Breast epithelium (tissue), 4 donors: ENCODE measurements around the gene GCLC. TPM values are rescaled to one million over a fixed set of nuclear protein-coding genes. Genes with fewer than 3 reads are reported as not detected.

Source experiments
- DNase-seq, 2 donors: peaks; one replicate each; pipeline ENCODE4 v3.0.0-alpha.2; 2019; ENCODE audit warnings: low spot score in 2 of 2
- H3K27ac ChIP-seq, 2 donors: fragments of 200-600 bp; sonication (generic) in 1 of 2; one replicate each; pipeline ENCODE4 v1.5.1; 2016 to 2019; ENCODE audit warnings: mild to moderate bottlenecking in 1 of 2
- H3K27me3 ChIP-seq, 2 donors: fragments of 200-600 bp; sonication (generic) in 1 of 2; one replicate each; pipeline versions ENCODE4 v1.5.1 to v1.6.0; 2017 to 2019; ENCODE audit warnings: control low read depth in 1 of 2, mild to moderate bottlenecking in 1 of 2
- H3K36me3 ChIP-seq: fragments of 200-600 bp; one replicate; pipeline ENCODE4 v1.5.1; 2019
- H3K4me1 ChIP-seq, 2 donors: fragments of 200-600 bp; sonication (generic); one replicate each; pipeline ENCODE4 v1.5.1; 2016 to 2019; ENCODE audit warnings: control low read depth in 1 of 2
- H3K4me3 ChIP-seq, 3 donors: fragments of 200-600 bp; sonication (generic); 1 replicate in 2 of 3; 2 replicates in 1 of 3; pipeline ENCODE4 v1.5.1; 2016 to 2019; ENCODE audit warnings: mild to moderate bottlenecking in 3 of 3, moderate library complexity in 2 of 3
- H3K9me3 ChIP-seq, 2 donors: fragments of 200-600 bp; sonication (generic) in 1 of 2; one replicate each; pipeline ENCODE4 v1.5.1; 2016 to 2019; ENCODE audit warnings: control low read depth in 1 of 2
- POLR2A ChIP-seq: fragments of 450-650 bp; IDR thresholded peaks from one replicate; pipeline ENCODE4 v1.6.1; 2016; ENCODE audit warnings: antibody characterized with exemption, mild to moderate bottlenecking, moderate library complexity
- POLR2AphosphoS5 ChIP-seq, 3 donors: sonication (generic); formaldehyde crosslinking; IDR thresholded peaks; one replicate each; pipeline ENCODE4 v1.6.1; 2017; ENCODE audit warnings: antibody characterized with exemption in 3 of 3
- intact Hi-C: fragments of 100-400 bp; cut with DNase I; formaldehyde crosslinking; loops from one replicate; pipeline ENCODE4 v1.15.1; 2023; ENCODE audit warnings: low total_unique reads
- total RNA-seq, 3 donors: library from RNA; depleted of rRNA; stranded (reverse); fragments of >200 nt; gene quantifications; one replicate each; pipeline ENCODE4 v1.1.0, GENCODE V29; 2016
- TF ChIP-seq, protein P1 (sequence below), 3 donors: fragments of 450-650 bp; IDR thresholded peaks; one replicate each; pipeline ENCODE4 v1.5.1; 2016 to 2017; ENCODE audit warnings: antibody characterized with exemption in 3 of 3, mild to moderate bottlenecking in 3 of 3, moderate library complexity in 3 of 3

GCLC gene
- total RNA-seq, 3 donors from 2014 or later, result 33.8 to 50.6 (median 39.0) TPM

DNA sequence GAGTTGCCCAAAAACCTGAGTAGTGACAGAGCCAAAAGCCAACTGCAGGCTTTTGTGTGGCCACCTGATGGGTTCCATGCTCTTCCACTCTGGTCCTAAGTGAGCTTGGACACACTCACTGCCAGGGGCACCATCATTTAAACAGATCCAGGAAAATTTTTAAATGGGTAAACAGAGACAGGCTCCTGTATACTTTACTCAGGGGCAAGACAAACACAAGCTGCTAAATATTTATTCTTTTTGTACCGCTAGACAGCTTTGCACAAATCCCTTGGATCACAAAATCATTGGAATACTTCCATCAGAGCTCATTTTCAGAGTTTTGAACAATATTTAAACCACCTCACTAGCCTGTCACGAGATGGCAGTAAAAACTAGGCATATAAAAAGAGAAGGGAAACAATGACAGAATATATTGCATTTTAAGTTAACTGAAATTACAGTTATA, 31.4 kb downstream of the GCLC start:
- DNase-seq, result no peak
- no peaks in the 10 kb centered on the region for H3K4me1 ChIP-seq
- H3K36me3 ChIP-seq, result peaks cover 7% of the 10 kb centered on the region
- no peaks in the 10 kb centered on the region for H3K27me3 ChIP-seq
- H3K4me3 ChIP-seq, result no peak overlapping the region
- TF ChIP-seq POLR2A (no peak), POLR2AphosphoS5 (IDR thresholded peaks at IDR 0.05) (no peak)
- TF ChIP-seq, protein P1, sequence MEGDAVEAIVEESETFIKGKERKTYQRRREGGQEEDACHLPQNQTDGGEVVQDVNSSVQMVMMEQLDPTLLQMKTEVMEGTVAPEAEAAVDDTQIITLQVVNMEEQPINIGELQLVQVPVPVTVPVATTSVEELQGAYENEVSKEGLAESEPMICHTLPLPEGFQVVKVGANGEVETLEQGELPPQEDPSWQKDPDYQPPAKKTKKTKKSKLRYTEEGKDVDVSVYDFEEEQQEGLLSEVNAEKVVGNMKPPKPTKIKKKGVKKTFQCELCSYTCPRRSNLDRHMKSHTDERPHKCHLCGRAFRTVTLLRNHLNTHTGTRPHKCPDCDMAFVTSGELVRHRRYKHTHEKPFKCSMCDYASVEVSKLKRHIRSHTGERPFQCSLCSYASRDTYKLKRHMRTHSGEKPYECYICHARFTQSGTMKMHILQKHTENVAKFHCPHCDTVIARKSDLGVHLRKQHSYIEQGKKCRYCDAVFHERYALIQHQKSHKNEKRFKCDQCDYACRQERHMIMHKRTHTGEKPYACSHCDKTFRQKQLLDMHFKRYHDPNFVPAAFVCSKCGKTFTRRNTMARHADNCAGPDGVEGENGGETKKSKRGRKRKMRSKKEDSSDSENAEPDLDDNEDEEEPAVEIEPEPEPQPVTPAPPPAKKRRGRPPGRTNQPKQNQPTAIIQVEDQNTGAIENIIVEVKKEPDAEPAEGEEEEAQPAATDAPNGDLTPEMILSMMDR (IDR thresholded peaks at IDR 0.05), result no peak
- no peaks in the 10 kb centered on the region for H3K9me3 ChIP-seq
- intact Hi-C loops, result loop anchor here (10.0 kb wide), 1 partner anchor 141 kb away; no protein-coding TSS in a partner anchor
- H3K27ac ChIP-seq, result no peak overlapping the region

DNA sequence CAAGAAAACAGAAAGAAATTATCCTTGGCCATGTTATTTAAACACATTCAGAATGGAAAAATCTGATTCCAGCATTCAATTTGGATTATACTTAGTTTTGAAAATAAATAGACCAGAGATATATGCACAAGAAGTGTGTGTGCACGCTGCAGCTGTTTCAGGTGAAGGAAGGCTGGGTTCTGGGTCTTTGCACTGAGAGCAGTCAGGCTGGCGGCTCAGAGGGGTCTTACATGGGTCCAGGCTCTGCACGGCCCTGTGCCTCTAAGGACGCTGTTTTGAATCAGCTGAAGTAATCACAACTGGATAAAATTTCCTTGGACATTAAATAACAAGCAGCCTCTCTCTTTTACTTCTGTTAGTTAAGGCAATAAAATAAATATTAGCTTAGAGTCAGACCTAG, 31.8 kb downstream of the GCLC start:
- no peaks in the 10 kb centered on the region for H3K27me3 ChIP-seq
- TF ChIP-seq, protein P1 (IDR thresholded peaks at IDR 0.05), result no peak
- TF ChIP-seq POLR2AphosphoS5 (IDR thresholded peaks at IDR 0.05) (no peak), POLR2A (no peak)
- DNase-seq, result no peak
- H3K27ac ChIP-seq, result no peak overlapping the region
- intact Hi-C loops, result loop anchor here (10.0 kb wide), 1 partner anchor 142 kb away; no protein-coding TSS in a partner anchor
- no peaks in the 10 kb centered on the region for H3K9me3 ChIP-seq
- H3K4me1 ChIP-seq, result no peaks in the 10 kb centered on the region
- H3K4me3 ChIP-seq, result no peak overlapping the region
- H3K36me3 ChIP-seq, result peaks cover 7% of the 10 kb centered on the region

- Histone ChIP-seq H3K27ac (no peak overlapping the region), H3K36me3 (peaks cover 7% of the 10 kb centered on the region), H3K4me1 (no peaks in the 10 kb centered on the region), H3K27me3 (no peaks in the 10 kb centered on the region), H3K9me3 (no peaks in the 10 kb centered on the region), H3K4me3 (no peak overlapping the region)
- DNase-seq, result no peak
- intact Hi-C loops, result loop anchor here (10.0 kb wide), 1 partner anchor 142 kb away; no protein-coding TSS in a partner anchor
- TF ChIP-seq, protein P1 (IDR thresholded peaks at IDR 0.05), result no peak
- TF ChIP-seq POLR2A (no peak), POLR2AphosphoS5 (IDR thresholded peaks at IDR 0.05) (no peak)
Observed at GRCh38 chr6:53512626-53513025, 32.3 kb downstream of the GCLC start.

DNA sequence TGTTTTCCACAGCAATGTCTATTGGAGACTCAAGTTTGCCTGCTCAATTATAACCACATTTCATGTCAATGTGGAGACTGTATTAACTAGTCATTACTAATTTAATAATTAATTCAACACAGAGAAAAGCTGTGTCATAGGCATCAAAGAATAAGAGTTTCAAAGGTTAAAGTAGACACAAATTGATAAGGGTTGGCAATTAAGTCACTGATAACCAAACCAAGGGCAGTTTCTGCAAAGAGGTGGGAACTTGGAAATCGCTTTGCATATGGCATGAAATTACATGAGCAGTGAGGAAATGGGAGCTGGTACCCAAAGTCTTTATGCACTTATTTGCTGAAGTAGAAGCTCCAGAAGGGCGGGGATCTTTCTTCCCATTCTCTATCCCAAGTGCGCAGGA, 34.2 kb downstream of the GCLC start:
- Histone ChIP-seq H3K4me1 (no peaks in the 10 kb centered on the region), H3K27ac (no peak overlapping the region), H3K36me3 (peaks cover 7% of the 10 kb centered on the region), H3K4me3 (no peak overlapping the region), H3K27me3 (no peaks in the 10 kb centered on the region), H3K9me3 (no peaks in the 10 kb centered on the region)
- intact Hi-C loops, result loop anchor here (10.0 kb wide), 1 partner anchor 144 kb away; no protein-coding TSS in a partner anchor
- no peak for DNase-seq
- TF ChIP-seq POLR2A (no peak), POLR2AphosphoS5 (IDR thresholded peaks at IDR 0.05) (no peak)
- TF ChIP-seq, protein P1 (IDR thresholded peaks at IDR 0.05), result no peak

DNA sequence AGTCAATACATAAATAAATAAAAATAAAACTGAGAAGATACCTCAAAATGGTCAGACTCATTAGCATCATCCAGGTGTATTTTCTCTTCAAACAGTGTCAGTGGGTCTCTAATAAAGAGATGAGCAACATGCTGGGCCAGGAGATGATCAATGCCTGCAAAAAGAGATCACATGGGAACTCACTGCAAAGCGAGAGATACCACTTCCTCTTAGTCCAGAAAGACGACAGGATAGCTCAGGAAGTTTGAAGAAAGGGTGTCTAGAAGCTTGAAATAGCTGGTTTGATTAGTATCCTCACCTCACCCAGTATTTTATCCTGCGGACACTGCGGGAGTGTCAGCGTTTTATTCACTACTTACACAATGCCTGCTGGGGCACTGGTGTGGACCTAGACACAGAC, 38.0 kb downstream of the GCLC start:
- TF ChIP-seq POLR2AphosphoS5 (IDR thresholded peaks at IDR 0.05), result no peak
- no peak for TF ChIP-seq POLR2A
- TF ChIP-seq, protein P1 (IDR thresholded peaks at IDR 0.05), result no peak
- H3K27ac ChIP-seq, result no peak overlapping the region
- H3K4me3 ChIP-seq, result no peak overlapping the region
- H3K27me3 ChIP-seq, result no peaks in the 10 kb centered on the region
- DNase-seq, result no peak
- no peaks in the 10 kb centered on the region for H3K9me3 ChIP-seq
- H3K36me3 ChIP-seq, result peaks cover 7% of the 10 kb centered on the region
- intact Hi-C loops, result no loop called here
- H3K4me1 ChIP-seq, result no peaks in the 10 kb centered on the region
